HS-27A (cell line): ENCODE measurements around the gene TMEM272.

Experiments
- DNase-seq: peaks from one replicate; pipeline ENCODE4 v3.0.0-alpha.2; 2012; ENCODE audit warnings: low read depth, missing footprints

The TMEM272 gene

GRCh38 chr13:51849145-51850101 is 4.4 kb upstream of the TMEM272 start:
- no peak for DNase-seq

- DNase-seq, result no peak
These were observed 3.7 kb upstream of the TMEM272 start for GRCh38 chr13:51848674-51849073.

- DNase-seq, result no peak
These were observed 1.8 kb upstream of the TMEM272 start for GRCh38 chr13:51846756-51847155.

GRCh38 chr13:51845574-51846318 is 769 bp upstream of the TMEM272 start:
- DNase-seq, result no peak

GRCh38 chr13:51843529-51843928 is 1.4 kb downstream of the TMEM272 start:
- DNase-seq, result no peak

GRCh38 chr13:51841732-51842131 is 3.2 kb downstream of the TMEM272 start:
- DNase-seq, result no peak

GRCh38 chr13:51840917-51841316 is 4.1 kb downstream of the TMEM272 start:
- no peak for DNase-seq

- DNase-seq, result no peak
These were observed 5.1 kb downstream of the TMEM272 start for GRCh38 chr13:51839711-51840540.

- no peak for DNase-seq
These were observed 6.6 kb downstream of the TMEM272 start for GRCh38 chr13:51838240-51838846.

- no peak for DNase-seq
These were observed 8.0 kb downstream of the TMEM272 start for GRCh38 chr13:51837016-51837415.

GRCh38 chr13:51834581-51835171 is 10.3 kb downstream of the TMEM272 start:
- no peak for DNase-seq

GRCh38 chr13:51833980-51834379 is 11.0 kb downstream of the TMEM272 start:
- DNase-seq, result no peak

GRCh38 chr13:51832471-51833152 is 12.4 kb downstream of the TMEM272 start:
- no peak for DNase-seq

- no peak for DNase-seq
These were observed 13.5 kb downstream of the TMEM272 start for GRCh38 chr13:51831519-51831918.

GRCh38 chr13:51829568-51829899 is 15.4 kb downstream of the TMEM272 start:
- DNase-seq, result no peak

GRCh38 chr13:51828730-51829567 is 16.0 kb downstream of the TMEM272 start:
- DNase-seq, result no peak

- no peak for DNase-seq
These were observed 17.7 kb downstream of the TMEM272 start for GRCh38 chr13:51827254-51827653.

GRCh38 chr13:51826606-51827005 is 18.4 kb downstream of the TMEM272 start:
- no peak for DNase-seq

- no peak for DNase-seq
These were observed 19.2 kb downstream of the TMEM272 start for GRCh38 chr13:51825681-51826254.

GRCh38 chr13:51825165-51825592 is 19.8 kb downstream of the TMEM272 start:
- DNase-seq, result no peak
